Measurements from ENCODE around the gene SPTBN1. TPM values are rescaled to one million over a fixed set of nuclear protein-coding genes. Genes with fewer than 3 reads are reported as not detected.

The SPTBN1 gene
- total RNA-seq, 1 experiment from 2014 or later, result 204 TPM

DNA sequence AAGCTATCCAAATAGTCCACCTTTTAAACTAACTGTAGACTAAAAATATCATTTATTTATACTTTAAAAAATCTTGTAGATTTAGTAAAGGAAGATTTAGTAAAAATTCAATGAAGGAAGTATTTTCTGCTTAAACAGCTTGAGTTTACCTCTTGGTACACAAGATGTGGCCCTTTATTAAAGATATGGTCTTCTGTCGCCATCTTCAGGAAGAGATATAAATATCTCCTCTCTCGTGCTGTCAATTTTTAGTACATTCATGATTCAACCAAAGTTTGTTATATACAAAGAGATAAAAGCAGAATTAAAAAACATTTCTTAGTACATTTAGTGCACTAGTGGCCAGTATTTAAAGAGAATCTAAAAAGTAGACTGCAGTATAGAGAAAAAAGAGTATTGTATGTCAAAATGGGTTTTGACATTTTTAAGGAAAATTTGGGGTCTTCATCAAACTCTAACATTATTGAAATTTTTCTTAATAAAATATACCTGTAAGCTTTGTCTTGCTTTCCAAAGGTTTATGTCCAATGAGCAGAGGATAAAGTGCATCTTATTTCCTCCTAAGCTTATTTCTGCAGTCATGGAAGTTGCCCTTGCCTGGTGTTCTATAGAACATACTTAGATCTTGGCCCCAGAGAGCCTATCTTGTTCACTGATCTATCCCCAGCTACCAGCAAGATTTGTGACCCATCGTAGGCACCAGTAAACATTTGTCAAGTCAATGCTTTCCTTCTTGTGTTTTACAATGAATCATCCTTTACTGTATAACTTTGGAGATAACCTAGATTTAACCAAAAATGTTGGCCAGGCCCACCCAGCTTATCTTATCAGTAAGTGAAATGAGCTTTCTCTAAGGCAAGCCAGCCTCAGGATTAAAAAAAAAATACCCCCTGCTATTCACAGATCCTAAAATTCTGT, 248.8 kb downstream of the SPTBN1 start:
- no peak for DNase-seq (ENCODE audit: low spot score)
- TF ChIP-seq, protein P1, sequence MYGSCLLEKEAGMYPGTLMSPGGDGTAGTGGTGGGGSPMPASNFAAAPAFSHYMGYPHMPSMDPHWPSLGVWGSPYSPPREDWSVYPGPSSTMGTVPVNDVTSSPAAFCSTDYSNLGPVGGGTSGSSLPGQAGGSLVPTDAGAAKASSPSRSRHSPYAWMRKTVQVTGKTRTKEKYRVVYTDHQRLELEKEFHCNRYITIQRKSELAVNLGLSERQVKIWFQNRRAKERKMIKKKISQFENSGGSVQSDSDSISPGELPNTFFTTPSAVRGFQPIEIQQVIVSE (CRISPR knock-in tag; IDR thresholded peaks at IDR 0.05; ENCODE audit: borderline replicate concordance), result no peak
- TF ChIP-seq NFYB (CRISPR knock-in tag; conservative IDR thresholded peaks at IDR 0.05; ENCODE audit: low read depth) (no peak), TCF7 (CRISPR knock-in tag; IDR thresholded peaks at IDR 0.05; ENCODE audit: low read depth) (no peak), ZNF317 (CRISPR knock-in tag; IDR thresholded peaks at IDR 0.05; ENCODE audit: borderline replicate concordance, low read depth) (no peak), CREM (CRISPR knock-in tag; IDR thresholded peaks at IDR 0.05) (no peak), ZNF671 (CRISPR knock-in tag; IDR thresholded peaks at IDR 0.05) (no peak), ZNF138 (CRISPR knock-in tag; conservative IDR thresholded peaks at IDR 0.05) (no peak), SMAD4 (CRISPR knock-in tag; IDR thresholded peaks at IDR 0.05) (no peak), EMX1 (CRISPR knock-in tag; IDR thresholded peaks at IDR 0.05) (no peak), SMAD3 (CRISPR knock-in tag; IDR thresholded peaks at IDR 0.05; ENCODE audit: borderline replicate concordance) (no peak), ZNF396 (CRISPR knock-in tag; IDR thresholded peaks at IDR 0.05; ENCODE audit: borderline replicate concordance) (no peak)
- TF ChIP-seq, protein P2, sequence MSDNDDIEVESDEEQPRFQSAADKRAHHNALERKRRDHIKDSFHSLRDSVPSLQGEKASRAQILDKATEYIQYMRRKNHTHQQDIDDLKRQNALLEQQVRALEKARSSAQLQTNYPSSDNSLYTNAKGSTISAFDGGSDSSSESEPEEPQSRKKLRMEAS (CRISPR knock-in tag; IDR thresholded peaks at IDR 0.05), result no peak
- TF ChIP-seq, protein P3, sequence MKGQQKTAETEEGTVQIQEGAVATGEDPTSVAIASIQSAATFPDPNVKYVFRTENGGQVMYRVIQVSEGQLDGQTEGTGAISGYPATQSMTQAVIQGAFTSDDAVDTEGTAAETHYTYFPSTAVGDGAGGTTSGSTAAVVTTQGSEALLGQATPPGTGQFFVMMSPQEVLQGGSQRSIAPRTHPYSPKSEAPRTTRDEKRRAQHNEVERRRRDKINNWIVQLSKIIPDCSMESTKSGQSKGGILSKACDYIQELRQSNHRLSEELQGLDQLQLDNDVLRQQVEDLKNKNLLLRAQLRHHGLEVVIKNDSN (CRISPR knock-in tag; IDR thresholded peaks at IDR 0.05), result no peak
- TF ChIP-seq, protein P4, sequence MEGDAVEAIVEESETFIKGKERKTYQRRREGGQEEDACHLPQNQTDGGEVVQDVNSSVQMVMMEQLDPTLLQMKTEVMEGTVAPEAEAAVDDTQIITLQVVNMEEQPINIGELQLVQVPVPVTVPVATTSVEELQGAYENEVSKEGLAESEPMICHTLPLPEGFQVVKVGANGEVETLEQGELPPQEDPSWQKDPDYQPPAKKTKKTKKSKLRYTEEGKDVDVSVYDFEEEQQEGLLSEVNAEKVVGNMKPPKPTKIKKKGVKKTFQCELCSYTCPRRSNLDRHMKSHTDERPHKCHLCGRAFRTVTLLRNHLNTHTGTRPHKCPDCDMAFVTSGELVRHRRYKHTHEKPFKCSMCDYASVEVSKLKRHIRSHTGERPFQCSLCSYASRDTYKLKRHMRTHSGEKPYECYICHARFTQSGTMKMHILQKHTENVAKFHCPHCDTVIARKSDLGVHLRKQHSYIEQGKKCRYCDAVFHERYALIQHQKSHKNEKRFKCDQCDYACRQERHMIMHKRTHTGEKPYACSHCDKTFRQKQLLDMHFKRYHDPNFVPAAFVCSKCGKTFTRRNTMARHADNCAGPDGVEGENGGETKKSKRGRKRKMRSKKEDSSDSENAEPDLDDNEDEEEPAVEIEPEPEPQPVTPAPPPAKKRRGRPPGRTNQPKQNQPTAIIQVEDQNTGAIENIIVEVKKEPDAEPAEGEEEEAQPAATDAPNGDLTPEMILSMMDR (IDR thresholded peaks at IDR 0.05), result no peak
- TF ChIP-seq, protein P5, sequence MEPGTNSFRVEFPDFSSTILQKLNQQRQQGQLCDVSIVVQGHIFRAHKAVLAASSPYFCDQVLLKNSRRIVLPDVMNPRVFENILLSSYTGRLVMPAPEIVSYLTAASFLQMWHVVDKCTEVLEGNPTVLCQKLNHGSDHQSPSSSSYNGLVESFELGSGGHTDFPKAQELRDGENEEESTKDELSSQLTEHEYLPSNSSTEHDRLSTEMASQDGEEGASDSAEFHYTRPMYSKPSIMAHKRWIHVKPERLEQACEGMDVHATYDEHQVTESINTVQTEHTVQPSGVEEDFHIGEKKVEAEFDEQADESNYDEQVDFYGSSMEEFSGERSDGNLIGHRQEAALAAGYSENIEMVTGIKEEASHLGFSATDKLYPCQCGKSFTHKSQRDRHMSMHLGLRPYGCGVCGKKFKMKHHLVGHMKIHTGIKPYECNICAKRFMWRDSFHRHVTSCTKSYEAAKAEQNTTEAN (CRISPR knock-in tag; IDR thresholded peaks at IDR 0.05), result no peak
- TF ChIP-seq, protein P6, sequence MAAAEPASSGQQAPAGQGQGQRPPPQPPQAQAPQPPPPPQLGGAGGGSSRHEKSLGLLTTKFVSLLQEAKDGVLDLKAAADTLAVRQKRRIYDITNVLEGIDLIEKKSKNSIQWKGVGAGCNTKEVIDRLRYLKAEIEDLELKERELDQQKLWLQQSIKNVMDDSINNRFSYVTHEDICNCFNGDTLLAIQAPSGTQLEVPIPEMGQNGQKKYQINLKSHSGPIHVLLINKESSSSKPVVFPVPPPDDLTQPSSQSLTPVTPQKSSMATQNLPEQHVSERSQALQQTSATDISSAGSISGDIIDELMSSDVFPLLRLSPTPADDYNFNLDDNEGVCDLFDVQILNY (CRISPR knock-in tag; IDR thresholded peaks at IDR 0.05), result no peak
- H3K4me1 Mint-ChIP-seq, result 0 out of 2 replicates have a peak, but pooled peaks cover 6% of the 10 kb centered on the region
- CTCF ChIA-PET, result interaction anchor here (0.6 to 9.3 kb wide), 25 partner anchors 10 to 652 kb away, joined by 3 to 171 read pairs (median 5); partner anchors contain the start of gene EML6
- H3K9me3 Mint-ChIP-seq, result peaks cover 3% of the 10 kb centered on the region
- no peak overlapping the region for H3K27ac Mint-ChIP-seq
- no peak overlapping the region for H3K4me3 Mint-ChIP-seq
- no peaks in the 10 kb centered on the region for H3K36me3 Mint-ChIP-seq
- POLR2A ChIA-PET, result interaction anchor here (0.5 to 1.1 kb wide), 2 partner anchors 591 to 598 kb away, joined by 4 to 5 read pairs; no protein-coding TSS in a partner anchor
- no peak for ATAC-seq
- peaks cover 4% of the 10 kb centered on the region for H3K27me3 Mint-ChIP-seq (ENCODE audit: low read depth)

DNA sequence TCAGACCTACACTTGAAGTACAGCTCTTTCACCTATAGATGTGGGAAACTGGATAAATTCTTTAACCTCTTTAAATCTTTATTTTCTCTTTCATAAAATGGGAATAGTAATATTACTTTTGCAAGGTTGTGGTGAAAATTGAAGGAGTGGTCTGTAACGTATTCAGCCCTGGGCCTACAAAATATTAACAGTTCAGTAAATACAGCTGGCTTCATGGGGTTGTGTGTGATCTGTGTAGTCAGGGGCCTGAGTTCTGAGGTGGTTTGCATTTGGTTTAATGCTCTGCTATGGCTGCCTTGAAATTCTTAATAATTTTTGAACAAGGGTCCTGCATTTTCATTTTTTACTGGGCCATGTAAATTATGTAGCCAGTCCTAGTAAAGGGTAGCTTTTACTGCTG, 250.5 kb downstream of the SPTBN1 start:
- 0 out of 2 replicates have a peak, but pooled peaks cover 6% of the 10 kb centered on the region for H3K4me1 Mint-ChIP-seq
- no peaks in the 10 kb centered on the region for H3K9me3 Mint-ChIP-seq
- ChIA-PET CTCF (interaction anchor here (0.9 to 9.3 kb wide), 3 partner anchors 32 to 530 kb away, joined by 3 to 171 read pairs (median 3); no protein-coding TSS in a partner anchor), POLR2A (interaction anchor here (0.7 kb wide), 1 partner anchor 41 kb away, joined by 4 read pairs; no protein-coding TSS in a partner anchor)
- no peak for ATAC-seq
- DNase-seq (ENCODE audit: low spot score), result no peak
- H3K36me3 Mint-ChIP-seq, result no peaks in the 10 kb centered on the region
- no peak overlapping the region for H3K27ac Mint-ChIP-seq
- TF ChIP-seq ZNF121 (CRISPR knock-in tag; IDR thresholded peaks at IDR 0.05), result no peak
- TF ChIP-seq CBFB (CRISPR knock-in tag; IDR thresholded peaks at IDR 0.05; ENCODE audit: low read depth), result no peak
- no peak for TF ChIP-seq ETV6 (CRISPR knock-in tag; IDR thresholded peaks at IDR 0.05)
- TF ChIP-seq TCF7 (CRISPR knock-in tag; IDR thresholded peaks at IDR 0.05; ENCODE audit: low read depth), result no peak
- no peak for TF ChIP-seq JUN (CRISPR knock-in tag; IDR thresholded peaks at IDR 0.05)
- TF ChIP-seq RORB (CRISPR knock-in tag; IDR thresholded peaks at IDR 0.05), result no peak
- TF ChIP-seq, protein P7, sequence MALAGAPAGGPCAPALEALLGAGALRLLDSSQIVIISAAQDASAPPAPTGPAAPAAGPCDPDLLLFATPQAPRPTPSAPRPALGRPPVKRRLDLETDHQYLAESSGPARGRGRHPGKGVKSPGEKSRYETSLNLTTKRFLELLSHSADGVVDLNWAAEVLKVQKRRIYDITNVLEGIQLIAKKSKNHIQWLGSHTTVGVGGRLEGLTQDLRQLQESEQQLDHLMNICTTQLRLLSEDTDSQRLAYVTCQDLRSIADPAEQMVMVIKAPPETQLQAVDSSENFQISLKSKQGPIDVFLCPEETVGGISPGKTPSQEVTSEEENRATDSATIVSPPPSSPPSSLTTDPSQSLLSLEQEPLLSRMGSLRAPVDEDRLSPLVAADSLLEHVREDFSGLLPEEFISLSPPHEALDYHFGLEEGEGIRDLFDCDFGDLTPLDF (CRISPR knock-in tag; IDR thresholded peaks at IDR 0.05), result no peak
- peaks cover 7% of the 10 kb centered on the region for H3K27me3 Mint-ChIP-seq (ENCODE audit: low read depth)
- H3K4me3 Mint-ChIP-seq, result no peak overlapping the region

Measured in WTC11 (cell line).